Measurements from ENCODE around the gene FAM13B. TPM values are rescaled to one million over a fixed set of nuclear protein-coding genes. Genes with fewer than 3 reads are reported as not detected.
A peak's percentile ranks its signal among the peaks of the same experiment; 100 is the strongest.
"Not testable (repeated sequence)": the region's sequence is repeated elsewhere in the genome, so short reads cannot be mapped to it uniquely, and the experiment has no call there.

Gene FAM13B
- total RNA-seq, 1 donor from 2014 or later = 49.1 TPM

- Mint-ChIP-seq H3K27me3 (ENCODE audit: low read depth) (no peaks in the 10 kb centered on the region), H3K9me3 (no peaks in the 10 kb centered on the region), H3K36me3 (ENCODE audit: low read depth) (no peaks in the 10 kb centered on the region), H3K4me3 (no peak overlapping the region), H3K27ac (ENCODE audit: unreplicated experiment) (peak overlapping the region; percentile 96), H3K4me1 (peaks cover 23% of the 10 kb centered on the region)
- TF ChIP-seq, protein P1, sequence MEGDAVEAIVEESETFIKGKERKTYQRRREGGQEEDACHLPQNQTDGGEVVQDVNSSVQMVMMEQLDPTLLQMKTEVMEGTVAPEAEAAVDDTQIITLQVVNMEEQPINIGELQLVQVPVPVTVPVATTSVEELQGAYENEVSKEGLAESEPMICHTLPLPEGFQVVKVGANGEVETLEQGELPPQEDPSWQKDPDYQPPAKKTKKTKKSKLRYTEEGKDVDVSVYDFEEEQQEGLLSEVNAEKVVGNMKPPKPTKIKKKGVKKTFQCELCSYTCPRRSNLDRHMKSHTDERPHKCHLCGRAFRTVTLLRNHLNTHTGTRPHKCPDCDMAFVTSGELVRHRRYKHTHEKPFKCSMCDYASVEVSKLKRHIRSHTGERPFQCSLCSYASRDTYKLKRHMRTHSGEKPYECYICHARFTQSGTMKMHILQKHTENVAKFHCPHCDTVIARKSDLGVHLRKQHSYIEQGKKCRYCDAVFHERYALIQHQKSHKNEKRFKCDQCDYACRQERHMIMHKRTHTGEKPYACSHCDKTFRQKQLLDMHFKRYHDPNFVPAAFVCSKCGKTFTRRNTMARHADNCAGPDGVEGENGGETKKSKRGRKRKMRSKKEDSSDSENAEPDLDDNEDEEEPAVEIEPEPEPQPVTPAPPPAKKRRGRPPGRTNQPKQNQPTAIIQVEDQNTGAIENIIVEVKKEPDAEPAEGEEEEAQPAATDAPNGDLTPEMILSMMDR (conservative IDR thresholded peaks at IDR 0.05) = no peak
- DNase-seq (ENCODE audit: low read depth, low spot score) = no peak
Observed at GRCh38 chr5:138054206-138054605, 21.3 kb upstream of the FAM13B start.

GRCh38 chr5:138053554-138053953 lies 20.7 kb upstream of the FAM13B start:
- peak overlapping the region; percentile 96 for H3K27ac Mint-ChIP-seq (ENCODE audit: unreplicated experiment)
- TF ChIP-seq, protein P1 (conservative IDR thresholded peaks at IDR 0.05) = no peak
- H3K9me3 Mint-ChIP-seq = no peaks in the 10 kb centered on the region
- H3K4me1 Mint-ChIP-seq = peaks cover 23% of the 10 kb centered on the region
- DNase-seq (ENCODE audit: low read depth, low spot score) = no peak
- peak overlapping the region; percentile 48 for H3K4me3 Mint-ChIP-seq
- H3K27me3 Mint-ChIP-seq (ENCODE audit: low read depth) = no peaks in the 10 kb centered on the region
- H3K36me3 Mint-ChIP-seq (ENCODE audit: low read depth) = no peaks in the 10 kb centered on the region

- H3K27ac Mint-ChIP-seq (ENCODE audit: unreplicated experiment); H3K27me3 Mint-ChIP-seq (ENCODE audit: low read depth); DNase-seq (ENCODE audit: low read depth, low spot score); H3K4me3 Mint-ChIP-seq; H3K9me3 Mint-ChIP-seq; H3K36me3 Mint-ChIP-seq (ENCODE audit: low read depth): not testable (repeated sequence)
- peaks cover 23% of the 10 kb centered on the region for H3K4me1 Mint-ChIP-seq
Observed at GRCh38 chr5:138052718-138053117, 19.8 kb upstream of the FAM13B start.

- Mint-ChIP-seq H3K4me3 (no peak overlapping the region), H3K4me1 (peaks cover 23% of the 10 kb centered on the region)
- no peak for DNase-seq (ENCODE audit: low read depth, low spot score)
Observed at GRCh38 chr5:138051441-138052296, 18.8 kb upstream of the FAM13B start.

GRCh38 chr5:138045283-138045682 lies 12.4 kb upstream of the FAM13B start:
- not testable (repeated sequence) for DNase-seq (ENCODE audit: low read depth, low spot score); H3K36me3 Mint-ChIP-seq (ENCODE audit: low read depth); H3K27me3 Mint-ChIP-seq (ENCODE audit: low read depth); H3K4me1 Mint-ChIP-seq; H3K9me3 Mint-ChIP-seq; H3K4me3 Mint-ChIP-seq; H3K27ac Mint-ChIP-seq (ENCODE audit: unreplicated experiment)

More at GRCh38 chr5:138051441-138052296, 18.8 kb upstream of the FAM13B start:
- no peaks in the 10 kb centered on the region for H3K9me3 Mint-ChIP-seq
- TF ChIP-seq, protein P1 (conservative IDR thresholded peaks at IDR 0.05) = no peak
- no peaks in the 10 kb centered on the region for H3K27me3 Mint-ChIP-seq (ENCODE audit: low read depth)
- H3K36me3 Mint-ChIP-seq (ENCODE audit: low read depth) = no peaks in the 10 kb centered on the region
- H3K27ac Mint-ChIP-seq (ENCODE audit: unreplicated experiment) = no peak overlapping the region

- TF ChIP-seq, protein P1 (conservative IDR thresholded peaks at IDR 0.05) = no peak
- no peaks in the 10 kb centered on the region for H3K27me3 Mint-ChIP-seq (ENCODE audit: low read depth)
- no peaks in the 10 kb centered on the region for H3K9me3 Mint-ChIP-seq
- no peak overlapping the region for H3K27ac Mint-ChIP-seq (ENCODE audit: unreplicated experiment)
- H3K36me3 Mint-ChIP-seq (ENCODE audit: low read depth) = no peaks in the 10 kb centered on the region
- H3K4me1 Mint-ChIP-seq = peaks cover 11% of the 10 kb centered on the region
- no peak for DNase-seq (ENCODE audit: low read depth, low spot score)
- H3K4me3 Mint-ChIP-seq = no peak overlapping the region
Observed at GRCh38 chr5:138038826-138039225, 5.9 kb upstream of the FAM13B start.
